PC-3 (cell line): ENCODE measurements around the gene ANKS1B.

Experiments
- CTCF ChIP-seq: fragments of 300-600 bp; sonication (generic); conservative IDR thresholded peaks from 2 replicates; pipeline ENCODE4 v1.5.1; 2017; ENCODE audit warnings: antibody characterized with exemption, low read depth, mild to moderate bottlenecking, low read length
- EZH2 ChIP-seq: fragments of 300-600 bp; sonication (generic); IDR thresholded peaks from one replicate; pipeline ENCODE4 v1.6.1; 2017; ENCODE audit warnings: antibody characterized with exemption, mild to moderate bottlenecking, low read length; ENCODE audit not compliant: unreplicated experiment
- EZH2phosphoT487 ChIP-seq: fragments of 300-600 bp; sonication (generic); IDR thresholded peaks from 2 replicates; pipeline ENCODE4 v1.6.1; 2018; ENCODE audit warnings: mild to moderate bottlenecking, antibody characterized with exemption, low read length, borderline replicate concordance

- no peak for TF ChIP-seq CTCF
- no peak for TF ChIP-seq EZH2phosphoT487
- no peak for TF ChIP-seq EZH2
Measured at GRCh38 chr12:98922871-98923270, 1061.9 kb downstream of the ANKS1B start.
